ENCODE data around the gene FBXL14.

DNA sequence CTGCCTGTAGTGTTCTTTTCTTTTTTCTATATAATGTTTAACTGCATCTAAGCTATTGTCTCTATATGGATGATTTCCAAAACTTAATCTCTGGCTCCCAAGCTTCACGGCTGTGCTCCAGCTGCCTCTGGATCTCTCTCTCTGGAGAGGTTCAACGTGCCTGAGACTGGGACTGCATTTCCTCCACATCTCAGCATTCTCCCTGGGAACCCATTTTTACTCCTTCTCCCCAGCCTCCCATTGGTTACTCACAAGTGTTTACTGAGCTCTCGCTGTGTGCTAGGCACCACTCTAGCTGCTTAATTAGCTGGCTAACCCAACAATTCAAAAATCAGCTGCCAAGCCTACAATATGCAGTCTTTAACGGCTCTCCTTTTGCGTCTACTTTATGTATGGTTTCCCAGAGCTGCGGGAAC is 34.7 kb downstream of the FBXL14 start:
- TF ChIP-seq, protein P1, sequence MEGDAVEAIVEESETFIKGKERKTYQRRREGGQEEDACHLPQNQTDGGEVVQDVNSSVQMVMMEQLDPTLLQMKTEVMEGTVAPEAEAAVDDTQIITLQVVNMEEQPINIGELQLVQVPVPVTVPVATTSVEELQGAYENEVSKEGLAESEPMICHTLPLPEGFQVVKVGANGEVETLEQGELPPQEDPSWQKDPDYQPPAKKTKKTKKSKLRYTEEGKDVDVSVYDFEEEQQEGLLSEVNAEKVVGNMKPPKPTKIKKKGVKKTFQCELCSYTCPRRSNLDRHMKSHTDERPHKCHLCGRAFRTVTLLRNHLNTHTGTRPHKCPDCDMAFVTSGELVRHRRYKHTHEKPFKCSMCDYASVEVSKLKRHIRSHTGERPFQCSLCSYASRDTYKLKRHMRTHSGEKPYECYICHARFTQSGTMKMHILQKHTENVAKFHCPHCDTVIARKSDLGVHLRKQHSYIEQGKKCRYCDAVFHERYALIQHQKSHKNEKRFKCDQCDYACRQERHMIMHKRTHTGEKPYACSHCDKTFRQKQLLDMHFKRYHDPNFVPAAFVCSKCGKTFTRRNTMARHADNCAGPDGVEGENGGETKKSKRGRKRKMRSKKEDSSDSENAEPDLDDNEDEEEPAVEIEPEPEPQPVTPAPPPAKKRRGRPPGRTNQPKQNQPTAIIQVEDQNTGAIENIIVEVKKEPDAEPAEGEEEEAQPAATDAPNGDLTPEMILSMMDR (IDR thresholded peaks at IDR 0.05; ENCODE audit: insufficient read depth, low read length, poor library complexity, severe bottlenecking) = no peak
- no peak for TF ChIP-seq EZH2phosphoT487 (conservative IDR thresholded peaks at IDR 0.05; ENCODE audit: low read length)

Measured in SU-DHL-6 (cell line).